ENCODE measurements around the gene RAB38.

- TF ChIP-seq POLR2A (IDR thresholded peaks at IDR 0.05) = no peak
- no peak for TF ChIP-seq CTCF (IDR thresholded peaks at IDR 0.05)
- no peak for TF ChIP-seq EP300 (IDR thresholded peaks at IDR 0.05)
These were observed 29.1 kb downstream of the RAB38 start for GRCh38 chr11:88146106-88146505.

All from tibial nerve (tissue), 4 donors.